GM12878 (cell line): ENCODE results near the gene COA3. TPM values are rescaled to one million over a fixed set of nuclear protein-coding genes. Genes with fewer than 3 reads are reported as not detected.

Source experiments
- ATAC-seq: fragments of 200-7000 bp; cut with Tn5 transposase; 3 replicates; pipeline ENCODE4 v1.9.1; 2020; ENCODE audit warnings: mild to moderate bottlenecking, moderate library complexity
- BruUV-seq: library from RNA; stranded (reverse); fragments of 400-500 nt; replicated peaks from 2 replicates; lab custom pipeline; 2021; lab: Mats Ljungman, UMichigan
- CTCF ChIA-PET: fragments of 300-600 bp; sonication (Branson Sonifier 250); formaldehyde crosslinking; extraction: SDS; loops from one replicate; lab custom pipeline; 2021; ENCODE audit warnings: inconsistent platforms; lab: Yijun Ruan, JAX
- POLR2A ChIA-PET: fragments of 350-600 bp; formaldehyde crosslinking; extraction: SDS; loops from one replicate; lab custom pipeline; 2021; ENCODE audit warnings: inconsistent platforms; lab: Charles Lee
- RAD21 ChIA-PET: fragments of 300-600 bp; sonication (Branson Sonifier 250); formaldehyde crosslinking; loops from one replicate; lab custom pipeline; 2023; ENCODE audit warnings: antibody characterized with exemption; ENCODE audit not compliant: unreplicated experiment; lab: Charles Lee
- SMC1A ChIA-PET: fragments of 300-600 bp; sonication (Branson Sonifier 250); formaldehyde crosslinking; loops from one replicate; lab custom pipeline; 2023; ENCODE audit not compliant: unreplicated experiment, uncharacterized antibody; lab: Charles Lee
- DNase-seq: peaks from one replicate; pipeline ENCODE4 v3.0.0-alpha.2; 2011; ENCODE audit warnings: low read depth, low spot score
- FAIRE-seq: peaks from 3 replicates; lab custom pipeline; 2011; peaks lifted over from hg19 to GRCh38; lab: Jason Lieb, UNC
- H2AFZ ChIP-seq: 2 replicates; pipeline ENCODE4 v1.6.0; 2011; ENCODE audit warnings: low read depth, low read length, control low read depth; ENCODE audit not compliant: control insufficient read depth
- H3K27ac ChIP-seq: 2 replicates; pipeline ENCODE4 v1.5.1; 2011; ENCODE audit warnings: control low read depth; ENCODE audit not compliant: control insufficient read depth, insufficient read depth
- H3K27me3 ChIP-seq, 2 experiments: replicated peaks in 1 of 2; 2 replicates each; pipeline versions ENCODE4 v1.6.0 to v1.6.1; 2011; ENCODE audit warnings: low read length in 1 of 2; ENCODE audit not compliant: control insufficient read depth in 2 of 2, insufficient read depth in 2 of 2
- H3K36me3 ChIP-seq, 2 experiments: 2 replicates each; pipeline ENCODE4 v1.5.1; 2011; ENCODE audit warnings: low read length in 1 of 2; ENCODE audit not compliant: control insufficient read depth in 2 of 2, insufficient read depth in 2 of 2
- H3K4me1 ChIP-seq: 2 replicates; pipeline ENCODE4 v1.6.1; 2011; ENCODE audit warnings: mild to moderate bottlenecking, low read length, moderate library complexity, mixed read lengths; ENCODE audit not compliant: control insufficient read depth, insufficient read depth
- H3K4me2 ChIP-seq: 2 replicates; pipeline ENCODE4 v1.6.0; 2011; ENCODE audit warnings: control low read depth; ENCODE audit not compliant: control insufficient read depth, insufficient read depth
- H3K4me3 ChIP-seq: fragments of 200-600 bp; sonication (generic); 2 replicates; pipeline ENCODE4 v1.5.1; 2016
- H3K79me2 ChIP-seq: 2 replicates; pipeline ENCODE4 v1.6.0; 2011; ENCODE audit warnings: low read length; ENCODE audit not compliant: control insufficient read depth, insufficient read depth
- H3K9ac ChIP-seq: 2 replicates; pipeline ENCODE4 v1.8.0; 2011; ENCODE audit warnings: low read length, control low read depth, mixed read lengths; ENCODE audit not compliant: control insufficient read depth, insufficient read depth
- H3K9me3 ChIP-seq: replicated peaks from 3 replicates; pipeline ENCODE4 v1.5.1; 2011; ENCODE audit warnings: mild to moderate bottlenecking, low read length; ENCODE audit not compliant: control insufficient read depth, insufficient read depth
- H4K20me1 ChIP-seq: 2 replicates; pipeline ENCODE4 v1.6.0; 2011; ENCODE audit not compliant: control insufficient read depth, insufficient read depth
- ATF3 ChIP-seq: IDR thresholded peaks from 2 replicates; pipeline ENCODE4 v1.6.1; 2011; ENCODE audit warnings: low read depth, mild to moderate bottlenecking, low read length, moderate library complexity, borderline replicate concordance; ENCODE audit errors: extremely low read depth
- CREB1 ChIP-seq: IDR thresholded peaks from 2 replicates; pipeline ENCODE4 v1.6.1; 2012; ENCODE audit warnings: low read depth, mild to moderate bottlenecking, inconsistent platforms
- EED ChIP-seq: sonication (generic); IDR thresholded peaks from 2 replicates; pipeline ENCODE4 v1.6.1; 2016; ENCODE audit warnings: antibody characterized with exemption, low read depth
- ELK1 ChIP-seq: IDR thresholded peaks from 2 replicates; pipeline ENCODE4 v1.6.1; 2012; ENCODE audit warnings: low read depth, low read length, improper control_type of control experiment
- HCFC1 ChIP-seq: fragments of 150-350 bp; IDR thresholded peaks from 2 replicates; pipeline ENCODE4 v1.6.1; 2014; ENCODE audit warnings: low read length
- HDAC6 ChIP-seq: fragments of 200-600 bp; sonication (generic); IDR thresholded peaks from one replicate; pipeline ENCODE4 v1.8.0; 2017; ENCODE audit warnings: antibody characterized with exemption; ENCODE audit not compliant: unreplicated experiment
- IRF3 ChIP-seq: fragments of 450-650 bp; IDR thresholded peaks from 2 replicates; pipeline ENCODE4 v1.6.1; 2014; ENCODE audit warnings: mild to moderate bottlenecking
- MEF2B ChIP-seq: fragments of 450-650 bp; IDR thresholded peaks from 2 replicates; pipeline ENCODE4 v1.6.1; 2018; ENCODE audit warnings: mild to moderate bottlenecking, moderate library complexity; ENCODE audit not compliant: partially characterized antibody, poor library complexity, severe bottlenecking
- RUNX3 ChIP-seq: IDR thresholded peaks from 2 replicates; pipeline ENCODE4 v1.6.1; 2012; ENCODE audit warnings: low read length, inconsistent platforms
- SMAD1 ChIP-seq: fragments of 450-650 bp; IDR thresholded peaks from 2 replicates; pipeline ENCODE4 v1.6.1; 2018; ENCODE audit warnings: mild to moderate bottlenecking, low read depth; ENCODE audit not compliant: partially characterized antibody
- TBL1XR1 ChIP-seq: IDR thresholded peaks from 2 replicates; pipeline ENCODE4 v1.6.1; 2012; ENCODE audit warnings: low read depth, low read length, improper control_type of control experiment
- ZBED1 ChIP-seq: IDR thresholded peaks from 2 replicates; pipeline ENCODE4 v1.6.1; 2016; ENCODE audit warnings: borderline replicate concordance
- ZNF274 ChIP-seq: IDR thresholded peaks from one replicate; pipeline ENCODE4 v1.8.0; 2011; ENCODE audit not compliant: insufficient read length, insufficient read depth
- WGBS: methylation state at CpG from one replicate; pipeline ENCODE4 v1.1.6; 2016; ENCODE audit warnings: low lambda C conversion rate; ENCODE audit not compliant: insufficient replicate concordance, insufficient coverage; ENCODE audit errors: missing lambda C conversion rate; 5-methylcytosine and 5-hydroxymethylcytosine counted together
- in situ Hi-C: fragments of 300-500 bp; cut with MboI; formaldehyde crosslinking; loops from 9 replicates; pipeline ENCODE4 v1.14.3; 2018; ENCODE audit warnings: mixed read lengths
- intact Hi-C: fragments of 100-400 bp; cut with micrococcal nuclease; formaldehyde crosslinking; loops from one replicate; pipeline ENCODE4 v1.14.2; 2022; ENCODE audit not compliant: unreplicated experiment
- polyA plus RNA-seq, 11 experiments: library from polyadenylated mRNA; depleted of rRNA in 4 of 11; unstranded in 6 of 11; stranded (reverse) in 5 of 11; fragments of >200 nt; fragmentation: Nextera tagmentation in 4 of 11; fragmentation: Illumina TruSeq in 1 of 11; extraction: Ambion mirVana in 4 of 11; extraction: Trizol in 1 of 11; gene quantifications; 1 replicate in 1 of 11; 2 replicates in 10 of 11; pipeline versions ENCODE4 v1.2.1 to v1.2.3, GENCODE V29; 2011 to 2016; ENCODE audit warnings: inconsistent platforms in 2 of 11, missing spikeins in 2 of 11, low read depth in 1 of 11
- total RNA-seq, 4 experiments: library from RNA; depleted of rRNA in 3 of 4; stranded (reverse); fragments of >200 nt in 3 of 4; fragmentation: Illumina TruSeq in 1 of 4; extraction: Trizol in 1 of 4; gene quantifications; 2 replicates each; pipeline versions ENCODE4 v1.2.1 to v1.2.3, GENCODE V29; 2013 to 2021
- TF ChIP-seq, protein P1 (sequence below): fragments of 450-650 bp; IDR thresholded peaks from 2 replicates; pipeline ENCODE4 v1.6.1; 2017; ENCODE audit warnings: low read depth, mild to moderate bottlenecking, moderate library complexity
- TF ChIP-seq, protein P2 (sequence below): fragments of 450-650 bp; IDR thresholded peaks from 2 replicates; pipeline ENCODE4 v1.6.1; 2018; ENCODE audit warnings: mild to moderate bottlenecking, low read depth, moderate library complexity; ENCODE audit not compliant: partially characterized antibody

Gene COA3
- total and polyA plus RNA-seq, 10 of the 15 experiments (the other 5 are each of a cell fraction or from before 2014, with no cell fraction given): 45.2 to 161 (median 64.6) TPM

GRCh38 chr17:42773290-42774035 is 25.0 kb downstream of the COA3 start, which contains the start of gene VPS25:
TSS of gene VPS25 (plus strand) at chr17:42773449. CDS start at chr17:42773476, 27 bp downstream.
- Histone ChIP-seq H3K79me2 (peaks cover 9% of the 10 kb centered on the region), H3K27ac (peak within 1 kb of the TSS; percentile 86), H3K27me3 (no peaks in the 10 kb centered on the region), H3K4me3 (peak within 1 kb of the TSS; percentile 75), H3K4me2 (peak within 1 kb of the TSS; percentile 88), H3K9ac (peak within 1 kb of the TSS; percentile 97), H4K20me1 (no peaks in the 10 kb centered on the region), H2AFZ (peak within 1 kb of the TSS; percentile 99), H3K9me3 (no peaks in the 10 kb centered on the region), H3K36me3 (peaks cover 0 to 2% of the 10 kb centered on the region in 2 experiments; a peak in 3 of 4 replicates), H3K4me1 (peaks cover 26% of the 10 kb centered on the region)
- TSS peak; percentile 83 for BruUV-seq
- ChIA-PET CTCF (interaction anchor here (0.9 to 3.2 kb wide), 19 partner anchors 10 to 225 kb away, joined by 3 to 38 read pairs (median 4); partner anchors contain the start of genes BECN1, CCR10, CNTD1 and COA3), POLR2A (interaction anchor here (0.5 to 2.3 kb wide), 14 partner anchors 10 to 225 kb away, joined by 3 to 11 read pairs (median 3); partner anchors contain the start of genes BECN1, RETREG3, RPL27 and TUBG1), SMC1A (interaction anchor here (0.8 to 3.1 kb wide), 11 partner anchors 10 to 237 kb away, joined by 3 to 20 read pairs (median 3); partner anchors contain the start of genes NAGLU, PSMC3IP and RAMP2), RAD21 (interaction anchor here (1.3 to 3.1 kb wide), 9 partner anchors 10 to 225 kb away, joined by 3 to 18 read pairs (median 6); partner anchors contain the start of genes BECN1, PSMC3IP and RPL27)
- in situ Hi-C loops: no loop called here
- ATAC-seq (peak; percentile 93), FAIRE-seq (peak; percentile 83), DNase-seq (no peak)
- 5% methylated on average over 39 of the region's 39 CpGs for WGBS
- intact Hi-C loops: no loop called here
- TF ChIP-seq CREB1 (peak; percentile 54; the same call in 1 of the 2 replicates), EED (peak; percentile 62), ATF3 (no peak), HDAC6 (no peak), MEF2B (no peak), IRF3 (peak; percentile 34; the same call in 1 of the 2 replicates), TBL1XR1 (no peak; the same call in 1 of the 2 replicates), ZNF274 (no peak), RUNX3 (peak; percentile 61), ZBED1 (peak; percentile 62; the same call in 1 of the 2 replicates), SMAD1 (peak; percentile 75), HCFC1 (peak; percentile 82), ELK1 (peak; percentile 89)
- TF ChIP-seq, protein P1, sequence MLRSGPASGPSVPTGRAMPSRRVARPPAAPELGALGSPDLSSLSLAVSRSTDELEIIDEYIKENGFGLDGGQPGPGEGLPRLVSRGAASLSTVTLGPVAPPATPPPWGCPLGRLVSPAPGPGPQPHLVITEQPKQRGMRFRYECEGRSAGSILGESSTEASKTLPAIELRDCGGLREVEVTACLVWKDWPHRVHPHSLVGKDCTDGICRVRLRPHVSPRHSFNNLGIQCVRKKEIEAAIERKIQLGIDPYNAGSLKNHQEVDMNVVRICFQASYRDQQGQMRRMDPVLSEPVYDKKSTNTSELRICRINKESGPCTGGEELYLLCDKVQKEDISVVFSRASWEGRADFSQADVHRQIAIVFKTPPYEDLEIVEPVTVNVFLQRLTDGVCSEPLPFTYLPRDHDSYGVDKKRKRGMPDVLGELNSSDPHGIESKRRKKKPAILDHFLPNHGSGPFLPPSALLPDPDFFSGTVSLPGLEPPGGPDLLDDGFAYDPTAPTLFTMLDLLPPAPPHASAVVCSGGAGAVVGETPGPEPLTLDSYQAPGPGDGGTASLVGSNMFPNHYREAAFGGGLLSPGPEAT: peak; percentile 91
- TF ChIP-seq, protein P2, sequence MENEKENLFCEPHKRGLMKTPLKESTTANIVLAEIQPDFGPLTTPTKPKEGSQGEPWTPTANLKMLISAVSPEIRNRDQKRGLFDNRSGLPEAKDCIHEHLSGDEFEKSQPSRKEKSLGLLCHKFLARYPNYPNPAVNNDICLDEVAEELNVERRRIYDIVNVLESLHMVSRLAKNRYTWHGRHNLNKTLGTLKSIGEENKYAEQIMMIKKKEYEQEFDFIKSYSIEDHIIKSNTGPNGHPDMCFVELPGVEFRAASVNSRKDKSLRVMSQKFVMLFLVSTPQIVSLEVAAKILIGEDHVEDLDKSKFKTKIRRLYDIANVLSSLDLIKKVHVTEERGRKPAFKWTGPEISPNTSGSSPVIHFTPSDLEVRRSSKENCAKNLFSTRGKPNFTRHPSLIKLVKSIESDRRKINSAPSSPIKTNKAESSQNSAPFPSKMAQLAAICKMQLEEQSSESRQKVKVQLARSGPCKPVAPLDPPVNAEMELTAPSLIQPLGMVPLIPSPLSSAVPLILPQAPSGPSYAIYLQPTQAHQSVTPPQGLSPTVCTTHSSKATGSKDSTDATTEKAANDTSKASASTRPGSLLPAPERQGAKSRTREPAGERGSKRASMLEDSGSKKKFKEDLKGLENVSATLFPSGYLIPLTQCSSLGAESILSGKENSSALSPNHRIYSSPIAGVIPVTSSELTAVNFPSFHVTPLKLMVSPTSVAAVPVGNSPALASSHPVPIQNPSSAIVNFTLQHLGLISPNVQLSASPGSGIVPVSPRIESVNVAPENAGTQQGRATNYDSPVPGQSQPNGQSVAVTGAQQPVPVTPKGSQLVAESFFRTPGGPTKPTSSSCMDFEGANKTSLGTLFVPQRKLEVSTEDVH: peak; percentile 95
